Activated CD8-positive, alpha-beta memory T cell treated with anti-CD3 and anti-CD28 coated beads for 24 hours (primary cell): Measurements from ENCODE around the gene TGM6.
"Not testable (repeated sequence)": the region's sequence is repeated elsewhere in the genome, so short reads cannot be mapped to it uniquely, and the experiment has no call there.

ENCODE experiments used
- DNase-seq: peaks from one replicate; pipeline ENCODE4 v3.0.0-alpha.2; 2020

TGM6 gene

GRCh38 chr20:2400290-2400689 is 19.6 kb downstream of the TGM6 start:
- DNase-seq = no peak

- no peak for DNase-seq
These were observed 20.8 kb downstream of the TGM6 start for GRCh38 chr20:2401527-2401926.

GRCh38 chr20:2402271-2402980 is 21.7 kb downstream of the TGM6 start:
- DNase-seq = no peak

- DNase-seq = no peak
These were observed 22.8 kb downstream of the TGM6 start for GRCh38 chr20:2403291-2404052.

- DNase-seq = no peak
These were observed 25.0 kb downstream of the TGM6 start for GRCh38 chr20:2405693-2406065.

GRCh38 chr20:2407355-2407754 is 26.7 kb downstream of the TGM6 start:
- DNase-seq = not testable (repeated sequence)

- DNase-seq = no peak
These were observed 27.4 kb downstream of the TGM6 start for GRCh38 chr20:2408111-2408510.

- DNase-seq = no peak
These were observed 36.0 kb downstream of the TGM6 start for GRCh38 chr20:2416541-2417212.

GRCh38 chr20:2417213-2417541 is 36.5 kb downstream of the TGM6 start:
- no peak for DNase-seq

- DNase-seq = no peak
These were observed 37.7 kb downstream of the TGM6 start for GRCh38 chr20:2418388-2418787.

GRCh38 chr20:2420510-2420909 is 39.8 kb downstream of the TGM6 start:
- DNase-seq = no peak

GRCh38 chr20:2421247-2421646 is 40.5 kb downstream of the TGM6 start:
- no peak for DNase-seq

- DNase-seq = no peak
These were observed 48.4 kb downstream of the TGM6 start for GRCh38 chr20:2429051-2429450.

- DNase-seq = no peak
These were observed 49.8 kb downstream of the TGM6 start for GRCh38 chr20:2430538-2430937.

- DNase-seq = no peak
These were observed 50.5 kb downstream of the TGM6 start for GRCh38 chr20:2431185-2431584.

GRCh38 chr20:2446845-2447244 is 66.1 kb downstream of the TGM6 start:
- no peak for DNase-seq

GRCh38 chr20:2449386-2449785 is 68.7 kb downstream of the TGM6 start:
- no peak for DNase-seq

GRCh38 chr20:2451422-2451821 is 70.7 kb downstream of the TGM6 start:
- no peak for DNase-seq

- DNase-seq = peak; percentile 83
These were observed 71.4 kb downstream of the TGM6 start for GRCh38 chr20:2451939-2452732.

GRCh38 chr20:2453792-2454191 is 73.1 kb downstream of the TGM6 start:
- DNase-seq = no peak

- no peak for DNase-seq
These were observed 75.2 kb downstream of the TGM6 start for GRCh38 chr20:2455771-2456497.

GRCh38 chr20:2458919-2459499 is 78.3 kb downstream of the TGM6 start:
- DNase-seq = no peak
